ENCODE measurements around the gene HIVEP2. TPM values are rescaled to one million over a fixed set of nuclear protein-coding genes. Genes with fewer than 3 reads are reported as not detected.

HIVEP2 gene, protein sequence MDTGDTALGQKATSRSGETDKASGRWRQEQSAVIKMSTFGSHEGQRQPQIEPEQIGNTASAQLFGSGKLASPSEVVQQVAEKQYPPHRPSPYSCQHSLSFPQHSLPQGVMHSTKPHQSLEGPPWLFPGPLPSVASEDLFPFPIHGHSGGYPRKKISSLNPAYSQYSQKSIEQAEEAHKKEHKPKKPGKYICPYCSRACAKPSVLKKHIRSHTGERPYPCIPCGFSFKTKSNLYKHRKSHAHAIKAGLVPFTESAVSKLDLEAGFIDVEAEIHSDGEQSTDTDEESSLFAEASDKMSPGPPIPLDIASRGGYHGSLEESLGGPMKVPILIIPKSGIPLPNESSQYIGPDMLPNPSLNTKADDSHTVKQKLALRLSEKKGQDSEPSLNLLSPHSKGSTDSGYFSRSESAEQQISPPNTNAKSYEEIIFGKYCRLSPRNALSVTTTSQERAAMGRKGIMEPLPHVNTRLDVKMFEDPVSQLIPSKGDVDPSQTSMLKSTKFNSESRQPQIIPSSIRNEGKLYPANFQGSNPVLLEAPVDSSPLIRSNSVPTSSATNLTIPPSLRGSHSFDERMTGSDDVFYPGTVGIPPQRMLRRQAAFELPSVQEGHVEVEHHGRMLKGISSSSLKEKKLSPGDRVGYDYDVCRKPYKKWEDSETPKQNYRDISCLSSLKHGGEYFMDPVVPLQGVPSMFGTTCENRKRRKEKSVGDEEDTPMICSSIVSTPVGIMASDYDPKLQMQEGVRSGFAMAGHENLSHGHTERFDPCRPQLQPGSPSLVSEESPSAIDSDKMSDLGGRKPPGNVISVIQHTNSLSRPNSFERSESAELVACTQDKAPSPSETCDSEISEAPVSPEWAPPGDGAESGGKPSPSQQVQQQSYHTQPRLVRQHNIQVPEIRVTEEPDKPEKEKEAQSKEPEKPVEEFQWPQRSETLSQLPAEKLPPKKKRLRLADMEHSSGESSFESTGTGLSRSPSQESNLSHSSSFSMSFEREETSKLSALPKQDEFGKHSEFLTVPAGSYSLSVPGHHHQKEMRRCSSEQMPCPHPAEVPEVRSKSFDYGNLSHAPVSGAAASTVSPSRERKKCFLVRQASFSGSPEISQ (N-terminal part only)
- total RNA-seq, result 10 to 100 TPM; 17.2 to 49.4 (median 21.6) TPM

DNA sequence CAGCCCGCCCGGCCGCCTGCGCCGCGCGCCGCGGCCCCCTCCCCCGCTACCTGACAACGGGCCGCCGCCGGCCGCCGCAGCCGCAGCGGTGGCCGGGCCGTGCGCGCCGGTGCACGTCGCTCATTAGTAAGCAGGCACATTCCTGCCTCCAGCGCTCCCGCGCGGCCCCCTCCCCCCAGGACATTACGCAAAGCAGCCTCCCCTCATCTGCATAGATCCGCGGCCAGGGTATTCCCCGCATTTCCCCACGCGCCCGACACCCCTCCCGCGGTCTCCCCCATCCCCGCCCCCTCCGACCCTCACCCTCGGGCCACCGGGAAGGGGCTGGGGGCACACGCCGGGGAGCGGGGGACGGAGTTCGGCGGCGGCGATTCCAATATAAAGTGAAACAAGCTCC lies at the start of gene HIVEP2:
Gene HIVEP2, minus strand, starts transcription at position 128 of the 397 bp plus-strand sequence. CDS start 170,438 bp downstream, outside the sequence.
- intact Hi-C loops (cut with DNase I; ENCODE audit: low total_unique reads), result no loop called here
- peak within 1 kb of the TSS; percentile 86 for H3K4me3 ChIP-seq (ENCODE audit: low read depth, poor library complexity, severe bottlenecking)

DNA sequence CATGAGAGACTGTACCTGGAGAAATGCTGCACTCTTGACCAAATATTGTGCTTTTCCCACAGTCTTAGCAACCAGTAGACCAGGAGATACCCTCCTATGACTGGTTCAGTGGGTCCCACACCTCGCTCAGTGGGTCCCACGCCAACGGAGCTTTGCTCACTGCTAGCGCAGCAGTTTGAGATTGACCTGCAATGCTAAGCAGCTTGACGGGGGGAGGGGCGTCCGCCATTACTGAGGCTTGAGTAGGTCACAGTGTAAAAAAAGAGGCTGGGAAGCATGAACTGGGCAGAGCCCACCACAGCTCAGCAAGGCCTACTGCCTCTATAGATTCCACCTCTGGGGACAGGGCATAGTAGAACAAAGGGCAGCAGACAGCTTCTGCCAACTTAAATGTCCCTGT lies 49.0 kb upstream of the HIVEP2 start:
- no peak for TF ChIP-seq POLR2A (IDR thresholded peaks at IDR 0.05)
- TF ChIP-seq, protein P1, sequence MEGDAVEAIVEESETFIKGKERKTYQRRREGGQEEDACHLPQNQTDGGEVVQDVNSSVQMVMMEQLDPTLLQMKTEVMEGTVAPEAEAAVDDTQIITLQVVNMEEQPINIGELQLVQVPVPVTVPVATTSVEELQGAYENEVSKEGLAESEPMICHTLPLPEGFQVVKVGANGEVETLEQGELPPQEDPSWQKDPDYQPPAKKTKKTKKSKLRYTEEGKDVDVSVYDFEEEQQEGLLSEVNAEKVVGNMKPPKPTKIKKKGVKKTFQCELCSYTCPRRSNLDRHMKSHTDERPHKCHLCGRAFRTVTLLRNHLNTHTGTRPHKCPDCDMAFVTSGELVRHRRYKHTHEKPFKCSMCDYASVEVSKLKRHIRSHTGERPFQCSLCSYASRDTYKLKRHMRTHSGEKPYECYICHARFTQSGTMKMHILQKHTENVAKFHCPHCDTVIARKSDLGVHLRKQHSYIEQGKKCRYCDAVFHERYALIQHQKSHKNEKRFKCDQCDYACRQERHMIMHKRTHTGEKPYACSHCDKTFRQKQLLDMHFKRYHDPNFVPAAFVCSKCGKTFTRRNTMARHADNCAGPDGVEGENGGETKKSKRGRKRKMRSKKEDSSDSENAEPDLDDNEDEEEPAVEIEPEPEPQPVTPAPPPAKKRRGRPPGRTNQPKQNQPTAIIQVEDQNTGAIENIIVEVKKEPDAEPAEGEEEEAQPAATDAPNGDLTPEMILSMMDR (IDR thresholded peaks at IDR 0.05), result no peak
- intact Hi-C loops (cut with DNase I; ENCODE audit: low total_unique reads), result no loop called here
- 92% methylated on average over 7 of the region's 7 CpGs for WGBS, 2 donors
- H3K4me3 ChIP-seq (ENCODE audit: low read depth, poor library complexity, severe bottlenecking), result no peak overlapping the region
- DNase-seq (ENCODE audit: low spot score in 2 of 2), result no peak

More for the DNA sequence above, at the start of gene HIVEP2:
- WGBS, 2 donors, result 0% methylated on average over 28 to 31 of the region's 50 CpGs
- TF ChIP-seq, protein P1 (IDR thresholded peaks at IDR 0.05), result no peak
- TF ChIP-seq POLR2A (IDR thresholded peaks at IDR 0.05), result no peak
- peak; percentile 85 to 97 for DNase-seq (ENCODE audit: low spot score in 2 of 2)

DNA sequence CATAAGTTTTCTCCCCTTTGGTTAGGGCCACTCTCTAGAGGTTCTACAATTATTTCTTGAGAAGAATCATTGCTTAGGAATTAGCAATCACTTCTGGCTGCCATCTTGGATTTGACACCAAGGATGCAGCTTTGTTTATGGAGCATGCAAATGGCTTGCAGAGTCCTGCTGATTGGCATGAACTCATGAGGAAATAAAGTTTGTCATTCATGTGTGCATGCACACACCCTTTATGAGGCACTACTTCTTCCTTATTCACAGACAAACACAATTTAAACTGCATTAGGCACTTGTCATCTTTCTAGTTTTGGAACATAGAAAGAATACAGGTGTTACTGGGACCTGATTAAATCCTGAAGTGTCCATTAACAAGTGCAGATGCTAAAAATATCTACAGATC lies 42.5 kb upstream of the HIVEP2 start:
- no peak for TF ChIP-seq POLR2A (IDR thresholded peaks at IDR 0.05)
- TF ChIP-seq, protein P1 (IDR thresholded peaks at IDR 0.05), result no peak
- DNase-seq (ENCODE audit: low spot score in 2 of 2), result no peak
- H3K4me3 ChIP-seq (ENCODE audit: low read depth, poor library complexity, severe bottlenecking), result no peak overlapping the region
- intact Hi-C loops (cut with DNase I; ENCODE audit: low total_unique reads), result no loop called here

DNA sequence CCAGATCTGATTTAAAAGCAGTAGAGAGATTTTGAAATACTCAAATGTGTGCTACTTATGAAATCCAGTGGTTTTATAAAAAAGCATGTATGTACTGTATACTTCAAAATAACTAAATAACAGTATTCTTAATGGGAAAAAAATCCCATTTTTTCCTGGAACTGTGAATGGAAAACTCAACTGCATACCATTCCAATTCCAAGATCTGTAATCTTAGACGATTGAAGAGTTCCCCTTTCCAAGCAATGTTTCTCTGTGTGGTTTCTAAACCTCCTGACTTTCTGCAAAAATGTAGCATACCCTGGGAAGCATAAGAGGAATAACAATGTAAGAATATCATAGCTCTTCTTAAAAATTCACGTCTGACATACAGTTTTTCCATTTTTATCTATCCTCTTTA lies 40.3 kb upstream of the HIVEP2 start:
- no peak overlapping the region for H3K4me3 ChIP-seq (ENCODE audit: low read depth, poor library complexity, severe bottlenecking)
- no peak for DNase-seq (ENCODE audit: low spot score in 2 of 2)
- TF ChIP-seq, protein P1 (IDR thresholded peaks at IDR 0.05), result no peak
- TF ChIP-seq POLR2A (IDR thresholded peaks at IDR 0.05), result no peak
- intact Hi-C loops (cut with DNase I; ENCODE audit: low total_unique reads), result no loop called here
- 46 to 52% methylated on average over 2 of the region's 2 CpGs for WGBS, 2 donors

DNA sequence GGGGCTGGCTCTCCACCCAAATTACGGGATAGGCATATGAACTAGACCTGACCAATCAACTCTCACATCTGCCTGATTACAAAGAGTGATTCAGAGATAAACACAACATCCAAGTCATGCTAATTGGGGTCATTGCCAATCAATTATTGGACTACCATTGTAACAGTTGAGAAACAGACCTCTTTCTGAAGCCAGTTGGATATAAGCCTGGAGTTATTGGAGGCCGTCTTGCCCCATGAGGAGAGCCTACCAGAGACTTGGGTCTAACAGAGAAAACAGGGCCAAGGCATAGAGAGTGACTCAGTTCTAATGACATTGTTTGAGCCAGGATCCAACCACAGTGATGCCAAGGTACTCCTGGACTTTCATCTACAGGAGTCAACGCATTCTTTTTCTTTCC lies 39.4 kb upstream of the HIVEP2 start:
- intact Hi-C loops (cut with DNase I; ENCODE audit: low total_unique reads), result no loop called here
- peak in 1 of 2 donors; percentile 25 for DNase-seq (ENCODE audit: low spot score in 2 of 2)
- TF ChIP-seq, protein P1 (IDR thresholded peaks at IDR 0.05), result no peak
- 73% methylated on average over 3 of the region's 3 CpGs for WGBS, 2 donors
- H3K4me3 ChIP-seq (ENCODE audit: low read depth, poor library complexity, severe bottlenecking), result no peak overlapping the region

Data from lower leg skin (tissue), 4 donors.